GM18517 (cell line): Measurements from ENCODE around the gene GRB2.
"Not testable (repeated sequence)": the region's sequence is repeated elsewhere in the genome, so short reads cannot be mapped to it uniquely, and the experiment has no call there.

Experiments
- ATAC-seq: cut with Tn5 transposase; IDR thresholded peaks from one replicate; pipeline ENCODE4 v1.9.1; 2021; ENCODE audit warnings: mild to moderate bottlenecking, moderate library complexity; ENCODE audit not compliant: unreplicated experiment

The GRB2 gene

GRCh38 chr17:75321506-75321905 is 84.0 kb downstream of the GRB2 start:
- no peak for ATAC-seq

DNA sequence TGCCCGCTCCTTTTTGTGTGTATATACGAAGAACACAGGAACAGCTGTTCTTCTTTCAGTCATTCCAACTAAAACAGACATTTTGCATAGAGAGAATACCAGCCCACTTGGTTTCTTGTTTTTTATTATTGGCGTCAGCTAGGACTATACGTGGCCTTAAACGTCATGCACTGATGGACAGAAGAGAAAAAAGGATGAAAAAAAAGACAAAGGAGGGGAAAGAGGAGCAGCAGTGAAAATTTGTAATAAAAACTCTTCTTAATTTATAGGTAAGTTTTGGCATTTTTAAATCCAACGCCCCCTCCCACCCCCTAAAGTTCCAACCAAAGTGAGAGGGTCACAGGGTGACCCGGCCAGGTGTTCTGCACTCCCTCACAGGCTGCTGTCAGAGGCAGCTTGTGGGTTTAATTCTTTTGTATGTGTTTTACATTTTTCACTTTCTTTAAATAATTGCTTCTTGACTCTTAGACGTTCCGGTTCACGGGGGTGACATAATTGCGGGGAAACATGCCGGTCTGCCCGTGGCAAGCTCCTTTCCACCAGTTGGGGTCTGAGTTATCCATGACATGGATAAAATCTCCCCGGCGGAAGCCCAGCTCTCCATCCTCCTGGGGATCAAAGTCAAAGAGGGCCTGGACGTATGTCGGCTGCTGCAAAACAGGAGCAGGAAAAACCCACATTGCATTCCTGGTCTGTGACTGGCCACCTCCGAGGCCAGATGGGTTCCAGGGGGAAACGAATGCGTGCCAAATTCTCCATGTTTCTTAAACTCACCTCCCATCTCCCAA is 85.4 kb downstream of the GRB2 start:
- ATAC-seq = peak; percentile 41

DNA sequence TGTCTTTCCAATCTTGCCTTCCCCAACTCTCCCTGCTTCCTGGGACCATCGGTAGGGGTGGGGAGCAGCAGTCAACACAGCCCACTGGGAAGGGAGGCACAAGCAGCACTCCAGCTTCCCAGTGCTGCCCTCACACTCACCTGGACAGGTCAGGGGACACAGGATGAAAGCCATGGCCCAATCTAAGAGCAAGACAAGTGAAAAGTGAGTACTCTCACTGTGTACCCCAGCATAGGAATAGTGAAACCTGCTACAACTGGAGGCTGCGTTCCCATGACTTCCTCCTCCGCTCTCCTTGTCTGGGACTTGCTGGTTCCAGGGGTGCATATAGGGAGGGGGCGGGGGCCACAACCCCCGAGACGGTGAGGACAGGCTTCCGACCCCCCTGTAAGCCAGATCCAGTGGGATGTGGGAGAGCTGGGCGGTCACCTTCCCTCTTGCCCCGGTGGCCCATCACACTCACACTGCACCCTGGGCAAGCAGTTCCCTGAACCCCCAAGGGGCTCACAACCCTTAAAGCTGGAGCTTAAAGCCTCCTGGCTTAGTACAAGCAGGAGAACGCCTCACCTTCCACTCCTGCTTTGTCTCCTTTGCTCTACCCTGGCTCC is 86.8 kb downstream of the GRB2 start:
- no peak for ATAC-seq

DNA sequence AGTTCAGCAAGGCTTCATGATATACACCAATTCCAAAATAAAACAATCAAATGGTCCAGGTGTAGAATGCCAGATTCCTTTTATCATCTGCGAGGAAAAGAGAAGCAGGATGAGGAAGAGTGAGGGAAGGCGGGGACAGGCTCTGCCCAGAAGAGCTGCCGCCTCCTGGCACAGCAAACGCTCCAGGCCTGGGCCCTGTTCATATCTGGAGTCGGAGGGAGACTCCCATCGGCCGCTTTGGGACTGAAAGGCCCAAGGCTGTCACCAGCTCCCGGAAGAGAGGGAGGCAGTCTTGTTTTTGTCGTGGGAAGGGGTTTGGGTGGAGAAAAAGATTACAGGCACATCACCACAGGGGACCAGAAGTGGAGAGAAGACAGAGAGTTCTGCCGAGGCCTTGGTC is 87.3 kb downstream of the GRB2 start:
- ATAC-seq = no peak

GRCh38 chr17:75317671-75318070 is 87.8 kb downstream of the GRB2 start:
- no peak for ATAC-seq

- ATAC-seq = no peak
These were observed 89.2 kb downstream of the GRB2 start for GRCh38 chr17:75316253-75316652.

- no peak for ATAC-seq
These were observed 89.8 kb downstream of the GRB2 start for GRCh38 chr17:75315541-75316243.

DNA sequence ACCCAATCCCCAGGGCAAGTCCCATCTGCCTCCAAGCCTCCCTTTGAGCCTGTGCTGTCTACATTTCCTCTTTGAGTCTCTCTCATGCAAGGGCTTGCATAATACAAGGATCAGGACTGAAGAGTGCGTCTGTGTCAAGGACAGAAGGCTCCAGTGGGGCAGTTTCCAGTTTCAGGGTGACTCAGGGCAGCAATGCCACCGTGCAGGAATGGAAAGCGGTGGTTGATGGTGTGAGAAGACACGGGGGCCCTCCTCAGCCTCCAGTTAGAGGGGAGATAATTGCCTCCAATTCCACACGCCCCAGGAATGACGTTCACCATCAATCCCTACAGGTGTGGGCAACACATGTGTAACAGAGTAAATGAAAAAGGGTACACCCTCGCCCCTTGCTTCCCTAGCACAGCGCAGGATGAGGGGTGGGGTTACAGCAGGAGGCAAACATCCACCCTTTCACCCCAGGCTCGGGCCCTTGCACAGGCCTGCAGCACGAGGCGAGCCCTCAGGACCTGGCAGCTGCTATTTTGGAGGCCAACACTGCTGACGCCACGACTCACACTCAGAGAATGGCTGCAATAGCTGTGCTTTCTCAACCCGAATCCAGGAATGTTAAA is 91.4 kb downstream of the GRB2 start:
- peak; percentile 50 for ATAC-seq

DNA sequence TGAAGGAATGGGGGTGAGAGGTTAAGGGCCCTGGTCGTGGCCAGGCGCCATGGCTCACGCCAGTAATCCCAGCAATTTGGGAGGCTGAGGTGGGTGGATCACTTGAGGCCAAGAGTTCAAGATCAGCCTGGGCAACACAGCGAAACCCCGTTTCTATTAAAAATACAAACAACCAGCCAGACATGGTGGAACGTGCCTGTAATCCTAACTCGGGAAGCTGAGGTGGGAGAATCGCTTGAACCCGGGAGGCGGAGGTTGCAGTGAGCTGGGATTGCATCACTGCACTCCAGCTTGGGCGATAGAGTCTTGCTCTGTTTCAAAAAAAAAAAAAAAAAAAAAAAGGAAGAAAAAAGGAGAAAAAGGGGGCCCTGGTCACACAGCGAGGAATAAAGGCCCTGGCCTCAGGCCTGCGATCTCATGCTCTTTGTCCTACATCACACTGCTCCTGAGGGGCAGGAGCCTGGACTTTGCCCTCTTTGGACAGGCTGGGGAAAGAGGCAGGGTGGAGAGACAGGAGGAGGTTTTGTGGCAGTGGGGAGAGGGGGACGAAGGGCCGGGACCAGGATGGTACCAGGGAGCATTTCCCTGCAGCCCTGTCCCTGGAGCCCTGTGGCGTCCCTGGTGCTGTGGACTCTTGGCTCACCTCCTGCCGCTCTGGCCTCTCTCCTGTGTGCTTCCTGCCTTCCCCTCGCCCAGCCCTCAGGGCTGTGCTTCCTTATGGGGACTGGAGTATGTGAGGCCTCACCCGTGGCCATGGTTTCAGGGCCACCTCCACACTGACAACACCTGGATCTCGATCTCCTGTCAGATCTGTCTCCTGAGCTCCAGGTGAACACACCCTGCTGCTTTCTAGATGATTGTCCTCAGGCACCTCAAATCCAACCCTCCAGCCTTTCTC is 96.5 kb downstream of the GRB2 start:
- no peak for ATAC-seq

DNA sequence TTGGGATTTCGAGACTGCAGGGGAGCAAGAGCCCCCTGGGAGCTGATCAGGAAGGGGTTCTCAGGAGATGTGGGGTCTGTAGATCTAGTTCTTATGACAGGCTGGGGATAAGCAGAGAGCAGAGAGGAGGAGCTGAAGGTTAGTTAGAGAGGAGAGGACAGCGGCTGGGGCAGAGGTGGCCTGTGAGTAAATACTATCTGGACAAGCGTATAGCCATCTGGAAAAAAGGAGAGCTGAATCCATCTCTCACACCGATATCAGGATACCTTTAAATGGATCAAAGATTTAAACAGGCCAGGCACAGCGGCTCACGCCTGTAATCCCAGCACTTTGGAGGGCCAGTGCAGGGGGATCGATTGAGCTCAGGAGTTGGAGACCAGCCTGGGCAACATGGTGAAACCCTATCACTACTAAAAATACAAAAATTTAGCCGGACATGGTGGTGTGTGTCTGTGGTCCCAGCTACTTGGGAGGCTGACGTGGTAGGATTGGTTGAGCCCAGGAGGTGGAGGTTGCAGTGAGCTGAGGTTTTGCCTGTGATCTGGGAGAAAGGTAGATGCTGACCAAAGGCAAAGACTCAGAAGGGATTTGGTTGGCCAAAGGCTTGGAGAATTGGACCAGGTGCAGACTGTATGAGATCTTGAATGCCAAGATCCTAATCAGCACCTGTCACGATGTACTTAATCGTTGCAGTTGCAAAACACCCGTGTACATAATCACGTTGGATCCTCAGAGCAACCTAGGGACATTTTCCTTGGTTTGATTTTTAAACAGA is 97.3 kb downstream of the GRB2 start:
- ATAC-seq = no peak

DNA sequence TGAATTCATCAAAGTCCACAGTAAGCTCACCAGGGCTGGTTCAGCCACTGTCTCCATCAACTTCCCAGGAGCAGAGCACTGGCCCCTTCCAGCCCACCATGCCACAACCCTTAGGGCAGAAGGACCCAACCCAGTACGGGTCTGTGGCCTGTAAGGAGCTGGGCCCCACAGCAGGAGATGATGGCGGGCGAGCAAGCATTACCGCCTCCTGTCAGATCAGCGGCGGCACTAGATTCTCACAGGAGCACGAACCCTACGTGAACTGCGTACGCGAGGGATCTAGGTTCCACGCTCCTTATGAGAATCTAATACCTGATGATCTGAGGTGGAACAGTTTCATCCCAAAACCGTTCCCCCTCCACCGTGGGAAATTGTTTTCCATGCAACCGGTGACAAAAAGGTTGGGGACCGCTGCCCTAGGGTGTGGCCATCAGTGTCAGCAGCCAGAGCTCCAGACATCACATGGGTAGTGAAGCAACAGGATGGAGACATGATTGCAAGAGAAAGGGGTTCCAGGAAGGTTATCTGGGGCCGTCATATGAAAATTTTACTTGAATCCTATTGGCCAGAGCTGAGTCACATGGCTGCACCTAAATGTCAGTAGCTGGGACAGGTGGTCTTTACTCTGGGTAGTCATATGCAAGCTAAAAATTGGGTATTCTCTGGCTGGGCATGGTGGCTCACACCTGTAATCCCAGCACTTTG is 103.8 kb downstream of the GRB2 start:
- no peak for ATAC-seq

DNA sequence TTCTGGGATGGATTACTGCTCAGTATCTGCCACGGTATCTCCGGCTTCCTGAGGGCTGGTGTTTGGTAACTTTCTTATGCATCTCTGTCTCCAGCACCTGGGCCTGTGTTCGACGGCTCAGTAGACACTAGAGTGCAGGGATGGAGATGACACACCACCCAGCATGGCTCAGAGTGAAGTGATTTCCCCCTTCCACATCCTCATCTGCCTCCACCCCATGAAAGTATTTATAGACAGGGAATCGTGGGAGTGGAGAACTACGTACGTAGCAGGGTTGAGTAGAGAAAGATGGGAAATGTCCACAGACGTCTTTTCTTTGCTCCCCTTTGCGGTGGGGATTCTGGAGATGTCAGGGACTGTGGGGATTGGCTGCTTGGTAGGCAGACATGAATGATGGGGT is 104.4 kb downstream of the GRB2 start:
- no peak for ATAC-seq

GRCh38 chr17:75300280-75300679 is 105.2 kb downstream of the GRB2 start:
- no peak for ATAC-seq

GRCh38 chr17:75295201-75296158 is 110.0 kb downstream of the GRB2 start:
- ATAC-seq = peak; percentile 59

GRCh38 chr17:75292810-75293448 is 112.5 kb downstream of the GRB2 start:
- not testable (repeated sequence) for ATAC-seq

DNA sequence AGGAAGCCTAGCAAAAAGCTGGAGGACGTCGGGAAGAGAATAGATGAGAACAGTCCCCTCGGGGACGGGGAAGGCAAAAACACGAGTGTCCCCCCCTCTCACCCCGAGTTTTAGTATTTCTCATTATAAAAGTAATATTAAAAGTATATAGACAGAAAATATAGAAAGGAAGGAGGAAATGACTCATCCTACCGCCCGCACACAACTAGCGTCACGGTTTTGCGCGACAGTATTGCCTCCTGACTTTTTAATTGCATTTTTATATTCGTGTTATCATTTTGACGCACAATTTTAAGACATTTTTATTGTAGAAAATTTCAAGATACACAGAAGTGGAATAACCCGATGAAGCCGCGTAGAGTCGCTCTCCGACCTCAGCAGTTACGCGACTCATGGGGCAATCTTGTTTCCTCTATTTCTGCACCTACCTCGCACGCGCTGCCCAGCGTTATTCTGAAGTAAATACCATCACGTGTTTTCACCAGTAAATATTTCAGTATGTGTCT is 115.6 kb downstream of the GRB2 start:
- ATAC-seq = peak; percentile 24

- peak; percentile 89 for ATAC-seq
These were observed 116.2 kb downstream of the GRB2 start, which contains the start of gene SLC25A19 for GRCh38 chr17:75289115-75289831. TSS of gene SLC25A19 (minus strand) at chr17:75289433. CDS start at chr17:75286764, 2,669 bp downstream.
